HG03097 (cell line): ENCODE data around the gene NEUROD1.
"Not testable (repeated sequence)": the region's sequence is repeated elsewhere in the genome, so short reads cannot be mapped to it uniquely, and the experiment has no call there.

Experiments
- ATAC-seq: cut with Tn5 transposase; IDR thresholded peaks from one replicate; pipeline ENCODE4 v1.9.1; 2021; ENCODE audit not compliant: unreplicated experiment, low FRiP score

The NEUROD1 gene

GRCh38 chr2:181680055-181680936 lies at the start of gene NEUROD1:
Gene NEUROD1 (minus strand): TSS chr2:181680517. CDS start chr2:181678860, 1,657 bp downstream.
- no peak for ATAC-seq

- no peak for ATAC-seq
Measured at GRCh38 chr2:181725476-181725875, 45.2 kb upstream of the NEUROD1 start.

GRCh38 chr2:181724662-181725061 lies 44.3 kb upstream of the NEUROD1 start:
- ATAC-seq, result no peak

- ATAC-seq, result no peak
Measured at GRCh38 chr2:181723731-181724130, 43.4 kb upstream of the NEUROD1 start.

GRCh38 chr2:181715033-181715630 lies 34.8 kb upstream of the NEUROD1 start:
- peak; percentile 60 for ATAC-seq

GRCh38 chr2:181711051-181711450 lies 30.7 kb upstream of the NEUROD1 start:
- ATAC-seq, result not testable (repeated sequence)

- ATAC-seq, result not testable (repeated sequence)
Measured at GRCh38 chr2:181702519-181702918, 22.2 kb upstream of the NEUROD1 start.

- no peak for ATAC-seq
Measured at GRCh38 chr2:181698223-181698622, 17.9 kb upstream of the NEUROD1 start.

GRCh38 chr2:181697571-181697970 lies 17.3 kb upstream of the NEUROD1 start:
- no peak for ATAC-seq

GRCh38 chr2:181697126-181697525 lies 16.8 kb upstream of the NEUROD1 start:
- ATAC-seq, result no peak

GRCh38 chr2:181694271-181694670 lies 14.0 kb upstream of the NEUROD1 start:
- no peak for ATAC-seq

GRCh38 chr2:181690860-181691259 lies 10.5 kb upstream of the NEUROD1 start:
- no peak for ATAC-seq

GRCh38 chr2:181686576-181687185 lies 6.4 kb upstream of the NEUROD1 start:
- no peak for ATAC-seq

GRCh38 chr2:181685150-181685688 lies 4.9 kb upstream of the NEUROD1 start:
- no peak for ATAC-seq

- no peak for ATAC-seq
Measured at GRCh38 chr2:181684454-181685149, 4.3 kb upstream of the NEUROD1 start.

- no peak for ATAC-seq
Measured at GRCh38 chr2:181683518-181684453, 3.5 kb upstream of the NEUROD1 start.

- ATAC-seq, result no peak
Measured at GRCh38 chr2:181682795-181683517, 2.6 kb upstream of the NEUROD1 start.

GRCh38 chr2:181682026-181682789 lies 1.9 kb upstream of the NEUROD1 start:
- no peak for ATAC-seq
